GM23338 (cell line): ENCODE measurements around the gene MED12L. TPM values are rescaled to one million over a fixed set of nuclear protein-coding genes. Genes with fewer than 3 reads are reported as not detected.

Experiments
- ATAC-seq: fragments of 200-7000 bp; cut with Tn5 transposase; 3 replicates; pipeline ENCODE4 v1.9.1; 2020
- DNase-seq: peaks from one replicate; pipeline ENCODE4 v3.0.0-alpha.2; 2015; ENCODE audit warnings: low spot score
- H2AFZ ChIP-seq: fragments of 200-600 bp; sonication (generic); 2 replicates; pipeline ENCODE4 v1.8.0; 2016; ENCODE audit warnings: antibody characterized with exemption, mild to moderate bottlenecking, moderate library complexity
- H3F3A ChIP-seq: fragments of 200-600 bp; sonication (generic); replicated peaks from 2 replicates; pipeline ENCODE4 v1.8.0; 2017; ENCODE audit warnings: antibody characterized with exemption, mixed run types, low read depth
- H3K27ac ChIP-seq: fragments of 200-600 bp; sonication (generic); 2 replicates; pipeline ENCODE4 v1.6.1; 2016; ENCODE audit warnings: low read depth
- H3K27me3 ChIP-seq: fragments of 200-600 bp; sonication (generic); 2 replicates; pipeline ENCODE4 v1.8.0; 2016; ENCODE audit warnings: mild to moderate bottlenecking, mixed run types, moderate library complexity; ENCODE audit not compliant: insufficient read depth
- H3K36me3 ChIP-seq: fragments of 200-600 bp; sonication (generic); 2 replicates; pipeline ENCODE4 v1.8.0; 2016; ENCODE audit warnings: mild to moderate bottlenecking; ENCODE audit not compliant: insufficient read depth
- H3K4me1 ChIP-seq: fragments of 200-600 bp; sonication (generic); 2 replicates; pipeline ENCODE4 v1.8.0; 2016; ENCODE audit warnings: mild to moderate bottlenecking, moderate library complexity; ENCODE audit not compliant: insufficient read depth
- H3K4me2 ChIP-seq: fragments of 200-600 bp; sonication (generic); 2 replicates; pipeline ENCODE4 v1.7.1; 2017; ENCODE audit warnings: mixed run types
- H3K4me3 ChIP-seq: fragments of 200-600 bp; sonication (generic); 2 replicates; pipeline ENCODE4 v1.6.1; 2016; ENCODE audit warnings: mixed run types
- H3K79me2 ChIP-seq: fragments of 200-600 bp; sonication (generic); replicated peaks from 2 replicates; pipeline ENCODE4 v1.8.0; 2017; ENCODE audit warnings: mild to moderate bottlenecking; ENCODE audit not compliant: insufficient read depth
- H3K9me2 ChIP-seq: fragments of 200-600 bp; sonication (generic); 2 replicates; pipeline ENCODE4 v1.8.0; 2017; ENCODE audit not compliant: insufficient read depth
- H4K20me1 ChIP-seq: fragments of 200-600 bp; sonication (generic); replicated peaks from 2 replicates; pipeline ENCODE4 v1.8.0; 2017; ENCODE audit warnings: mild to moderate bottlenecking; ENCODE audit not compliant: insufficient read depth
- H3K27ac Mint-ChIP-seq: 2 replicates; pipeline ENCODE4 v1.8.0; 2020; ENCODE audit warnings: inconsistent platforms, mild to moderate bottlenecking, moderate library complexity, mixed read lengths
- H3K27me3 Mint-ChIP-seq: 3 replicates; pipeline ENCODE4 v1.8.0; 2022; ENCODE audit warnings: low read depth, mild to moderate bottlenecking, moderate library complexity, mixed read lengths, inconsistent platforms; ENCODE audit not compliant: insufficient read depth, poor library complexity
- H3K36me3 Mint-ChIP-seq: 3 replicates; pipeline ENCODE4 v1.8.0; 2021; ENCODE audit warnings: low read depth, mild to moderate bottlenecking, inconsistent platforms, moderate library complexity, mixed read lengths
- H3K4me1 Mint-ChIP-seq: 3 replicates; pipeline ENCODE4 v1.8.0; 2020; ENCODE audit warnings: mild to moderate bottlenecking, inconsistent platforms, mixed read lengths
- H3K4me3 Mint-ChIP-seq: 3 replicates; pipeline ENCODE4 v1.8.0; 2021; ENCODE audit warnings: moderate library complexity, mild to moderate bottlenecking, inconsistent platforms, mixed read lengths
- H3K9me3 Mint-ChIP-seq: 3 replicates; pipeline ENCODE4 v1.8.0; 2020; ENCODE audit warnings: moderate library complexity, mild to moderate bottlenecking, inconsistent platforms, mixed read lengths
- EZH2 ChIP-seq: fragments of 200-600 bp; sonication (generic); IDR thresholded peaks from one replicate; pipeline ENCODE4 v1.8.0; 2017; ENCODE audit warnings: antibody characterized with exemption, mild to moderate bottlenecking, low read depth; ENCODE audit not compliant: unreplicated experiment
- EZH2phosphoT487 ChIP-seq: fragments of 200-600 bp; sonication (generic); IDR thresholded peaks from one replicate; pipeline ENCODE4 v1.8.1; 2018; ENCODE audit warnings: antibody characterized with exemption; ENCODE audit not compliant: unreplicated experiment
- POLR2AphosphoS5 ChIP-seq: IDR thresholded peaks from 2 replicates; pipeline ENCODE4 v1.6.1; 2016; ENCODE audit warnings: antibody characterized with exemption, low read depth
- polyA plus RNA-seq: library from polyadenylated mRNA; unstranded; fragments of >200 nt; fragmentation: Nextera tagmentation; extraction: Ambion mirVana; gene quantifications from 2 replicates; pipeline ENCODE4 v1.2.1, GENCODE V29; 2016
- total RNA-seq: library from RNA; depleted of rRNA; stranded (reverse); fragments of >200 nt; shearing (Covaris generic); gene quantifications from 2 replicates; pipeline ENCODE4 v1.2.3, GENCODE V29; 2014
- TF ChIP-seq, protein P1 (sequence below): IDR thresholded peaks from one replicate; pipeline ENCODE4 v1.6.1; 2018; ENCODE audit warnings: antibody characterized with exemption; ENCODE audit not compliant: unreplicated experiment
- TF ChIP-seq, protein P2 (sequence below), 2 experiments: fragments of 200-600 bp in 1 of 2; sonication (generic) in 1 of 2; conservative IDR thresholded peaks; 2 replicates each; pipeline versions ENCODE4 v1.5.1 to v1.6.1; 2016 to 2017; ENCODE audit warnings: antibody characterized with exemption in 2 of 2, low read depth in 2 of 2, mild to moderate bottlenecking in 2 of 2, moderate library complexity in 1 of 2
- TF ChIP-seq, protein P3 (sequence below): IDR thresholded peaks from 2 replicates; pipeline ENCODE4 v1.6.1; 2016; ENCODE audit warnings: antibody characterized with exemption

The MED12L gene
- total and polyA plus RNA-seq, 2 experiments from 2014 or later: 5.7 to 25.0 TPM

DNA sequence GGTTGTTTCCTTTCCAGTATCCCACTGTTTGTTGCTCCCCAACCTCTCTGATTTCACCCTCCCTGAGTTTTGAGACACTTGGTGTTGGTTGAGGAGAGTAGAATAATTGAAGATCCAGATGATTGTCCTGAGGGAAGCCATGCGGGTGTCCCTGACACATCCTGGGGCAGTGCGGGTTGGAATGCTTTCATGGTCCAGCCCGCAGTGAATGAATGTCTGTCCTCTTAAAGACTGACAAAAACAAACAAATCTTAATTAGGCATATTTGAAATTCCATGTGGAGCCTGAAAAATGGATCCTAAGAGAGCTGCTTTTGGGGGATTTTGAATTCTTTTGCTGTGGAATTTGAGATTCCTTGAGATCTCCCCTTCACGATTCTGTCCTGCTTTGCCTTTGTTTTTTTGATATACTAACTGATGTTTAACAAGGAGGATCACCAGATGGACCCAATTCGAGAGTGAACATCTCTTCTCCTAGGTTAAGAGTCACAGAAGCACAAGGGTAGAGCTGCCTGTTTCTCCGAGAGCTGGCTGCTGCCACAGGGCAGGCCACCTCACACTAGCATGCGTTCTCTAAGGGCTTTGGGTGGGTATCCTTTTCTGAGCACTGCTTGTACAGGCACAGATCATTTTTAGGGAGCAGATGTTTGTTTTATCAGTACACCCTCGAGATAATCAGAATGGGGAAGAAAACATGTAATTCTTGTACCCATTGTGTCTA lies 70.1 kb downstream of the MED12L start:
- Histone ChIP-seq H3F3A (no peaks in the 10 kb centered on the region), H3K27me3 (no peaks in the 10 kb centered on the region), H3K36me3 (0 out of 2 replicates have a peak, but pooled peaks cover 6% of the 10 kb centered on the region), H2AFZ (no peak overlapping the region), H4K20me1 (no peaks in the 10 kb centered on the region), H3K27ac (peak overlapping the region; percentile 84; the same call in 1 of the 2 replicates), H3K9me2 (no peaks in the 10 kb centered on the region), H3K79me2 (peaks cover 6% of the 10 kb centered on the region; the same call in 1 of the 2 replicates), H3K4me2 (no peak overlapping the region), H3K4me3 (no peak overlapping the region), H3K4me1 (no peaks in the 10 kb centered on the region)
- Mint-ChIP-seq H3K27ac (peak overlapping the region; percentile 53), H3K27me3 (no peaks in the 10 kb centered on the region), H3K4me1 (peaks cover 16% of the 10 kb centered on the region), H3K9me3 (no peaks in the 10 kb centered on the region), H3K4me3 (no peak overlapping the region), H3K36me3 (peaks cover 6% of the 10 kb centered on the region; the same call in 1 of the 3 replicates)
- peak; percentile 64 for ATAC-seq
- TF ChIP-seq EZH2 (no peak), EZH2phosphoT487 (no peak)
- TF ChIP-seq, protein P1, sequence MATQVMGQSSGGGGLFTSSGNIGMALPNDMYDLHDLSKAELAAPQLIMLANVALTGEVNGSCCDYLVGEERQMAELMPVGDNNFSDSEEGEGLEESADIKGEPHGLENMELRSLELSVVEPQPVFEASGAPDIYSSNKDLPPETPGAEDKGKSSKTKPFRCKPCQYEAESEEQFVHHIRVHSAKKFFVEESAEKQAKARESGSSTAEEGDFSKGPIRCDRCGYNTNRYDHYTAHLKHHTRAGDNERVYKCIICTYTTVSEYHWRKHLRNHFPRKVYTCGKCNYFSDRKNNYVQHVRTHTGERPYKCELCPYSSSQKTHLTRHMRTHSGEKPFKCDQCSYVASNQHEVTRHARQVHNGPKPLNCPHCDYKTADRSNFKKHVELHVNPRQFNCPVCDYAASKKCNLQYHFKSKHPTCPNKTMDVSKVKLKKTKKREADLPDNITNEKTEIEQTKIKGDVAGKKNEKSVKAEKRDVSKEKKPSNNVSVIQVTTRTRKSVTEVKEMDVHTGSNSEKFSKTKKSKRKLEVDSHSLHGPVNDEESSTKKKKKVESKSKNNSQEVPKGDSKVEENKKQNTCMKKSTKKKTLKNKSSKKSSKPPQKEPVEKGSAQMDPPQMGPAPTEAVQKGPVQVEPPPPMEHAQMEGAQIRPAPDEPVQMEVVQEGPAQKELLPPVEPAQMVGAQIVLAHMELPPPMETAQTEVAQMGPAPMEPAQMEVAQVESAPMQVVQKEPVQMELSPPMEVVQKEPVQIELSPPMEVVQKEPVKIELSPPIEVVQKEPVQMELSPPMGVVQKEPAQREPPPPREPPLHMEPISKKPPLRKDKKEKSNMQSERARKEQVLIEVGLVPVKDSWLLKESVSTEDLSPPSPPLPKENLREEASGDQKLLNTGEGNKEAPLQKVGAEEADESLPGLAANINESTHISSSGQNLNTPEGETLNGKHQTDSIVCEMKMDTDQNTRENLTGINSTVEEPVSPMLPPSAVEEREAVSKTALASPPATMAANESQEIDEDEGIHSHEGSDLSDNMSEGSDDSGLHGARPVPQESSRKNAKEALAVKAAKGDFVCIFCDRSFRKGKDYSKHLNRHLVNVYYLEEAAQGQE: no peak
- TF ChIP-seq, protein P2, sequence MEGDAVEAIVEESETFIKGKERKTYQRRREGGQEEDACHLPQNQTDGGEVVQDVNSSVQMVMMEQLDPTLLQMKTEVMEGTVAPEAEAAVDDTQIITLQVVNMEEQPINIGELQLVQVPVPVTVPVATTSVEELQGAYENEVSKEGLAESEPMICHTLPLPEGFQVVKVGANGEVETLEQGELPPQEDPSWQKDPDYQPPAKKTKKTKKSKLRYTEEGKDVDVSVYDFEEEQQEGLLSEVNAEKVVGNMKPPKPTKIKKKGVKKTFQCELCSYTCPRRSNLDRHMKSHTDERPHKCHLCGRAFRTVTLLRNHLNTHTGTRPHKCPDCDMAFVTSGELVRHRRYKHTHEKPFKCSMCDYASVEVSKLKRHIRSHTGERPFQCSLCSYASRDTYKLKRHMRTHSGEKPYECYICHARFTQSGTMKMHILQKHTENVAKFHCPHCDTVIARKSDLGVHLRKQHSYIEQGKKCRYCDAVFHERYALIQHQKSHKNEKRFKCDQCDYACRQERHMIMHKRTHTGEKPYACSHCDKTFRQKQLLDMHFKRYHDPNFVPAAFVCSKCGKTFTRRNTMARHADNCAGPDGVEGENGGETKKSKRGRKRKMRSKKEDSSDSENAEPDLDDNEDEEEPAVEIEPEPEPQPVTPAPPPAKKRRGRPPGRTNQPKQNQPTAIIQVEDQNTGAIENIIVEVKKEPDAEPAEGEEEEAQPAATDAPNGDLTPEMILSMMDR (conservative IDR thresholded peaks at IDR 0.05; ENCODE audit: low read depth in 2 of 2): no peak
- TF ChIP-seq, protein P3, sequence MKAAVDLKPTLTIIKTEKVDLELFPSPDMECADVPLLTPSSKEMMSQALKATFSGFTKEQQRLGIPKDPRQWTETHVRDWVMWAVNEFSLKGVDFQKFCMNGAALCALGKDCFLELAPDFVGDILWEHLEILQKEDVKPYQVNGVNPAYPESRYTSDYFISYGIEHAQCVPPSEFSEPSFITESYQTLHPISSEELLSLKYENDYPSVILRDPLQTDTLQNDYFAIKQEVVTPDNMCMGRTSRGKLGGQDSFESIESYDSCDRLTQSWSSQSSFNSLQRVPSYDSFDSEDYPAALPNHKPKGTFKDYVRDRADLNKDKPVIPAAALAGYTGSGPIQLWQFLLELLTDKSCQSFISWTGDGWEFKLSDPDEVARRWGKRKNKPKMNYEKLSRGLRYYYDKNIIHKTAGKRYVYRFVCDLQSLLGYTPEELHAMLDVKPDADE: no peak
- peak; percentile 56 for DNase-seq

DNA sequence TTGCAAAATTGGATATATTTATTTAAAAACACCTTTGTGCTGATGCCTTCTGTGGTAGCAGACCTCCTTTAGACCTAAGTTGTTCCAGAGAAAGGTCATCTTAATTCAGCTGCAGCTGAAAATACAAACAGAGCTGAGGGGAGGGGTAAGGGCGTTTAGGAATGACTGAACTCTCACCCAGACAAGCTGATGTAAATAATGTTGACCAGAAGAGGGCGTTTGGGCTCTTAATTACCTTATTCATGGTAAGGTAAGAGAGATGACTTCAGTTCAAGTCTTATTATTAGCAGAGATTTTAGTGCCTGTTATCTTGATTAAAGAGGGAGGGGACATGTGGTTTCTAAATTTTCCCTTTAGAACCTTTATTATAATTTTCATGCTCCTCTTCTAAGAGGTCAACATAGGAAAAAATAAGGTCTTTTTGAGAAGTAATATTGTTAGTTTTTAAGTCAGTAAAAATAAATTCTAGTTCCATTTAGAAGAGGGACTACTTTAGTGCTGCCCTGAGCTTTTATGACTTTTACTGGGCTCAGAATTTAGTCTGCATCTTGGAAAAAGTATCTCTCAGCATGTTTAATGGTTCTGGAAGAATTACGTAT lies 71.3 kb downstream of the MED12L start:
- H3K36me3 ChIP-seq: 0 out of 2 replicates have a peak, but pooled peaks cover 6% of the 10 kb centered on the region
- no peaks in the 10 kb centered on the region for H3K27me3 ChIP-seq
- peak; percentile 93 for ATAC-seq

More for the DNA sequence above, 71.3 kb downstream of the MED12L start:
- peak; percentile 92 for DNase-seq
- H3K27ac Mint-ChIP-seq: no peak overlapping the region
- no peaks in the 10 kb centered on the region for H3K9me2 ChIP-seq
- H3K4me3 ChIP-seq: no peak overlapping the region
- H3F3A ChIP-seq: no peaks in the 10 kb centered on the region
- no peaks in the 10 kb centered on the region for H4K20me1 ChIP-seq
- H3K36me3 Mint-ChIP-seq: peaks cover 6% of the 10 kb centered on the region; the same call in 1 of the 3 replicates
- H3K27me3 Mint-ChIP-seq: no peaks in the 10 kb centered on the region
- H3K4me1 Mint-ChIP-seq: peaks cover 16% of the 10 kb centered on the region
- H3K4me3 Mint-ChIP-seq: no peak overlapping the region
- no peaks in the 10 kb centered on the region for H3K4me1 ChIP-seq
- TF ChIP-seq, protein P2 (conservative IDR thresholded peaks at IDR 0.05; ENCODE audit: low read depth in 2 of 2): peak; percentile 63 to 68
- TF ChIP-seq POLR2AphosphoS5: no peak
- no peak overlapping the region for H3K4me2 ChIP-seq
- H3K27ac ChIP-seq: no peak overlapping the region
- H2AFZ ChIP-seq: no peak overlapping the region
- H3K79me2 ChIP-seq: no peaks in the 10 kb centered on the region; the same call in 1 of the 2 replicates
- no peaks in the 10 kb centered on the region for H3K9me3 Mint-ChIP-seq
